Peyer's patch (tissue), 4 donors: ENCODE data around the gene AOPEP. TPM values are rescaled to one million over a fixed set of nuclear protein-coding genes. Genes with fewer than 3 reads are reported as not detected.
A peak's percentile ranks its signal among the peaks of the same experiment; 100 is the strongest.

Experiments used
- DNase-seq, 3 donors: peaks; one replicate each; pipeline ENCODE4 v3.0.0-alpha.2; 2017 to 2019
- H3K27ac ChIP-seq, 4 donors: fragments of 200-600 bp; sonication (generic); one replicate each; pipeline ENCODE4 v1.5.1; 2016 to 2019
- H3K27me3 ChIP-seq, 2 donors: fragments of 200-600 bp; sonication (generic); one replicate each; pipeline ENCODE4 v1.5.1; 2019
- H3K36me3 ChIP-seq, 3 donors: fragments of 200-600 bp; sonication (generic); one replicate each; pipeline ENCODE4 v1.5.1; 2016 to 2019
- H3K4me1 ChIP-seq, 4 donors: fragments of 200-600 bp; sonication (generic); one replicate each; pipeline ENCODE4 v1.5.1; 2016 to 2019
- H3K4me3 ChIP-seq, 4 donors: fragments of 200-600 bp; sonication (generic); 1 replicate in 3 of 4; 2 replicates in 1 of 4; pipeline ENCODE4 v1.5.1; 2016 to 2019; ENCODE audit warnings: mild to moderate bottlenecking in 1 of 4
- H3K9me3 ChIP-seq, 4 donors: fragments of 200-600 bp; sonication (generic); one replicate each; pipeline ENCODE4 v1.5.1; 2016 to 2019; ENCODE audit warnings: mild to moderate bottlenecking in 1 of 4
- CTCF ChIP-seq, 6 experiments: fragments of 450-650 bp in 4 of 6; fragments of 200-600 bp in 2 of 6; sonication (generic) in 1 of 6; IDR thresholded peaks; one replicate each; pipeline ENCODE4 v1.5.1; 2017 to 2019; ENCODE audit warnings: antibody characterized with exemption in 6 of 6, mild to moderate bottlenecking in 3 of 6, moderate library complexity in 1 of 6
- POLR2A ChIP-seq, 2 donors: fragments of 450-650 bp; IDR thresholded peaks; one replicate each; pipeline ENCODE4 v1.5.1; 2017; ENCODE audit warnings: antibody characterized with exemption in 2 of 2, mild to moderate bottlenecking in 2 of 2, moderate library complexity in 2 of 2
- total RNA-seq, 4 donors: library from RNA; depleted of rRNA; stranded (reverse); fragments of >200 nt; gene quantifications; one replicate each; pipeline ENCODE4 v1.1.0, GENCODE V29; 2016

AOPEP gene
- total RNA-seq, 4 donors from 2014 or later: 83.5 to 272 (median 117) TPM

GRCh38 chr9:95012902-95013301 is 286.4 kb downstream of the AOPEP start:
- no peak overlapping the region for H3K27ac ChIP-seq
- no peaks in the 10 kb centered on the region for H3K27me3 ChIP-seq
- H3K4me1 ChIP-seq: no peaks in the 10 kb centered on the region
- H3K36me3 ChIP-seq: peaks cover 0 to 19% (median 0%) of the 10 kb centered on the region in 3 donors
- TF ChIP-seq POLR2A (IDR thresholded peaks at IDR 0.05): no peak
- no peak for TF ChIP-seq CTCF (IDR thresholded peaks at IDR 0.05)
- no peak overlapping the region for H3K4me3 ChIP-seq
- no peaks in the 10 kb centered on the region for H3K9me3 ChIP-seq
- no peak for DNase-seq

- TF ChIP-seq CTCF (IDR thresholded peaks at IDR 0.05) (no peak), POLR2A (IDR thresholded peaks at IDR 0.05) (no peak)
- Histone ChIP-seq H3K9me3 (no peaks in the 10 kb centered on the region), H3K27ac (peak overlapping the region in 1 of 4 donors; percentile 16), H3K4me1 (peaks cover 0 to 15% (median 0%) of the 10 kb centered on the region in 4 donors), H3K4me3 (no peak overlapping the region), H3K36me3 (peaks cover 0 to 27% (median 0%) of the 10 kb centered on the region in 3 donors), H3K27me3 (no peaks in the 10 kb centered on the region)
- DNase-seq: no peak
Measured at GRCh38 chr9:95014917-95015316, 288.4 kb downstream of the AOPEP start.

- Histone ChIP-seq H3K4me1 (peaks cover 0 to 17% (median 0%) of the 10 kb centered on the region in 4 donors), H3K4me3 (no peak overlapping the region), H3K27me3 (no peaks in the 10 kb centered on the region), H3K9me3 (no peaks in the 10 kb centered on the region), H3K36me3 (peaks cover 0 to 33% (median 0%) of the 10 kb centered on the region in 3 donors), H3K27ac (no peak overlapping the region)
- DNase-seq: no peak
- TF ChIP-seq POLR2A (IDR thresholded peaks at IDR 0.05) (no peak), CTCF (IDR thresholded peaks at IDR 0.05) (no peak)
Measured at GRCh38 chr9:95015569-95015968, 289.1 kb downstream of the AOPEP start.

GRCh38 chr9:95017062-95017461 is 290.6 kb downstream of the AOPEP start:
- H3K36me3 ChIP-seq: peaks cover 0 to 33% (median 0%) of the 10 kb centered on the region in 3 donors

GRCh38 chr9:95017661-95018060 is 291.2 kb downstream of the AOPEP start:
- DNase-seq: no peak
- TF ChIP-seq POLR2A (IDR thresholded peaks at IDR 0.05): no peak
- no peak for TF ChIP-seq CTCF (IDR thresholded peaks at IDR 0.05)
- H3K36me3 ChIP-seq: peaks cover 0 to 33% (median 0%) of the 10 kb centered on the region in 3 donors
- no peaks in the 10 kb centered on the region for H3K27me3 ChIP-seq
- peaks cover 0 to 23% (median 0%) of the 10 kb centered on the region in 4 donors for H3K4me1 ChIP-seq
- H3K27ac ChIP-seq: peak overlapping the region in 2 of 4 donors; percentile 14 to 75
- H3K4me3 ChIP-seq: no peak overlapping the region
- H3K9me3 ChIP-seq: no peaks in the 10 kb centered on the region

More at GRCh38 chr9:95017062-95017461, 290.6 kb downstream of the AOPEP start:
- no peak overlapping the region for H3K4me3 ChIP-seq
- H3K27me3 ChIP-seq: no peaks in the 10 kb centered on the region
- no peak for DNase-seq
- peak overlapping the region in 2 of 4 donors; percentile 14 to 75 for H3K27ac ChIP-seq
- no peaks in the 10 kb centered on the region for H3K9me3 ChIP-seq
- TF ChIP-seq CTCF (IDR thresholded peaks at IDR 0.05): no peak
- TF ChIP-seq POLR2A (IDR thresholded peaks at IDR 0.05): no peak
- H3K4me1 ChIP-seq: peaks cover 0 to 23% (median 0%) of the 10 kb centered on the region in 4 donors
